DND-41 (cell line): Measurements from ENCODE around the gene ASXL2.

Source experiments
- ATAC-seq: fragments of 200-7000 bp; cut with Tn5 transposase; 3 replicates; pipeline ENCODE4 v1.9.1; 2021; ENCODE audit warnings: low read depth; ENCODE audit not compliant: insufficient read depth
- DNase-seq: peaks from one replicate; pipeline ENCODE4 v3.0.0-alpha.2; 2020
- H2AFZ ChIP-seq: 2 replicates; pipeline ENCODE4 v1.6.0; 2012; ENCODE audit warnings: low read depth, low read length
- H3K27ac ChIP-seq: 2 replicates; pipeline ENCODE4 v1.5.1; 2012; ENCODE audit warnings: low read length, inconsistent platforms
- H3K27me3 ChIP-seq: fragments of 200-600 bp; sonication (generic); 2 replicates; pipeline ENCODE4 v1.6.0; 2012; ENCODE audit warnings: low read length, mild to moderate bottlenecking, inconsistent platforms; ENCODE audit not compliant: insufficient read depth, poor library complexity
- H3K36me3 ChIP-seq: 2 replicates; pipeline ENCODE4 v1.5.1; 2012; ENCODE audit warnings: low read length, inconsistent platforms; ENCODE audit not compliant: insufficient read depth
- H3K4me1 ChIP-seq: 2 replicates; pipeline ENCODE4 v1.5.1; 2012; ENCODE audit warnings: mild to moderate bottlenecking, low read length; ENCODE audit not compliant: insufficient read depth
- H3K4me2 ChIP-seq: 2 replicates; pipeline ENCODE4 v1.6.0; 2012; ENCODE audit warnings: mild to moderate bottlenecking, moderate library complexity, low read length, inconsistent platforms; ENCODE audit not compliant: insufficient read depth
- H3K4me3 ChIP-seq, 2 experiments: fragments of 200-600 bp in 1 of 2; shearing (Covaris generic) in 1 of 2; 2 replicates each; pipeline ENCODE4 v1.5.1; 2012 to 2016; ENCODE audit warnings: inconsistent platforms in 2 of 2, low read length in 2 of 2, mild to moderate bottlenecking in 2 of 2, low read depth in 1 of 2, moderate library complexity in 1 of 2
- H3K79me2 ChIP-seq: 2 replicates; pipeline ENCODE4 v1.6.0; 2012; ENCODE audit warnings: low read length, inconsistent platforms; ENCODE audit not compliant: insufficient read depth
- H3K9ac ChIP-seq: 2 replicates; pipeline ENCODE4 v1.6.0; 2012; ENCODE audit warnings: low read depth, mild to moderate bottlenecking, inconsistent platforms, low read length, moderate library complexity
- H3K9me3 ChIP-seq: 2 replicates; pipeline ENCODE4 v1.5.1; 2012; ENCODE audit warnings: low read length, moderate library complexity, mild to moderate bottlenecking, inconsistent platforms; ENCODE audit not compliant: insufficient read depth, severe bottlenecking
- H4K20me1 ChIP-seq: 2 replicates; pipeline ENCODE4 v1.6.0; 2012; ENCODE audit warnings: low read length; ENCODE audit not compliant: insufficient read depth
- CTCF ChIP-seq: IDR thresholded peaks from 2 replicates; pipeline ENCODE4 v1.5.1; 2012; ENCODE audit warnings: borderline replicate concordance, low read length, moderate library complexity, mild to moderate bottlenecking; ENCODE audit not compliant: poor library complexity, severe bottlenecking; ENCODE audit errors: extremely low read depth
- EZH2 ChIP-seq: IDR thresholded peaks from 3 replicates; pipeline ENCODE4 v1.6.1; 2012; ENCODE audit warnings: borderline replicate concordance, low read depth, mild to moderate bottlenecking, moderate library complexity, low read length, inconsistent platforms; ENCODE audit not compliant: severe bottlenecking

ASXL2 gene

GRCh38 chr2:25784404-25784803, 93.9 kb downstream of the ASXL2 start:
- no peaks in the 10 kb centered on the region for H3K27me3 ChIP-seq
- TF ChIP-seq EZH2: no peak
- no peak for TF ChIP-seq CTCF
- H3K36me3 ChIP-seq: peaks cover 19% of the 10 kb centered on the region
- H3K4me1 ChIP-seq: no peaks in the 10 kb centered on the region
- no peak overlapping the region for H3K9ac ChIP-seq
- no peak overlapping the region for H3K4me2 ChIP-seq
- no peaks in the 10 kb centered on the region for H3K9me3 ChIP-seq
- ATAC-seq (no peak), DNase-seq (no peak)
- H3K4me3 ChIP-seq: no peak overlapping the region
- H3K79me2 ChIP-seq: no peaks in the 10 kb centered on the region
- no peaks in the 10 kb centered on the region for H4K20me1 ChIP-seq
- no peak overlapping the region for H2AFZ ChIP-seq
- no peak overlapping the region for H3K27ac ChIP-seq

GRCh38 chr2:25777077-25777476, 101.2 kb downstream of the ASXL2 start:
- Histone ChIP-seq H3K9ac (no peak overlapping the region), H3K4me2 (no peak overlapping the region), H3K36me3 (peaks cover 10% of the 10 kb centered on the region; the same call in 1 of the 2 replicates), H4K20me1 (no peaks in the 10 kb centered on the region; the same call in 1 of the 2 replicates), H3K4me1 (no peaks in the 10 kb centered on the region), H3K27me3 (no peaks in the 10 kb centered on the region), H3K79me2 (no peaks in the 10 kb centered on the region), H3K27ac (no peak overlapping the region), H2AFZ (no peak overlapping the region), H3K4me3 (no peak overlapping the region), H3K9me3 (no peaks in the 10 kb centered on the region)
- DNase-seq (no peak), ATAC-seq (no peak)
- TF ChIP-seq EZH2 (no peak), CTCF (no peak)

GRCh38 chr2:25772078-25772477, 106.2 kb downstream of the ASXL2 start:
- H2AFZ ChIP-seq: no peak overlapping the region
- no peaks in the 10 kb centered on the region for H3K27me3 ChIP-seq
- H3K4me1 ChIP-seq: no peaks in the 10 kb centered on the region
- DNase-seq (no peak), ATAC-seq (no peak)
- H3K79me2 ChIP-seq: no peaks in the 10 kb centered on the region
- TF ChIP-seq EZH2: no peak
- TF ChIP-seq CTCF: no peak
- H3K36me3 ChIP-seq: peaks cover 52% of the 10 kb centered on the region
- H3K4me3 ChIP-seq: no peak overlapping the region
- no peak overlapping the region for H3K4me2 ChIP-seq
- H4K20me1 ChIP-seq: no peaks in the 10 kb centered on the region; the same call in 1 of the 2 replicates
- no peak overlapping the region for H3K9ac ChIP-seq
- no peaks in the 10 kb centered on the region for H3K9me3 ChIP-seq
- no peak overlapping the region for H3K27ac ChIP-seq

GRCh38 chr2:25763575-25763974, 114.7 kb downstream of the ASXL2 start:
- no peak overlapping the region for H3K9ac ChIP-seq
- no peak overlapping the region for H3K4me3 ChIP-seq
- H3K36me3 ChIP-seq: peaks cover 57% of the 10 kb centered on the region
- H3K4me2 ChIP-seq: no peak overlapping the region
- H3K79me2 ChIP-seq: no peaks in the 10 kb centered on the region
- H3K27ac ChIP-seq: no peak overlapping the region
- H4K20me1 ChIP-seq: no peaks in the 10 kb centered on the region
- TF ChIP-seq EZH2 (no peak), CTCF (no peak)
- H2AFZ ChIP-seq: no peak overlapping the region
- DNase-seq: no peak
- no peaks in the 10 kb centered on the region for H3K27me3 ChIP-seq
- H3K4me1 ChIP-seq: no peaks in the 10 kb centered on the region
- H3K9me3 ChIP-seq: no peaks in the 10 kb centered on the region
- ATAC-seq: no peak
